Liver (tissue), 9 donors: ENCODE results near the gene C16orf74. TPM values are rescaled to one million over a fixed set of nuclear protein-coding genes. Genes with fewer than 3 reads are reported as not detected.

Source experiments
- DNase-seq: peaks from one replicate; pipeline ENCODE4 v3.0.0-alpha.2; 2017; ENCODE audit warnings: low spot score
- H3K27ac ChIP-seq, 2 donors: one replicate each; pipeline ENCODE4 v1.7.0; 2013; ENCODE audit warnings: inconsistent platforms in 2 of 2, low read length in 2 of 2, control low read depth in 1 of 2, low read depth in 1 of 2, mild to moderate bottlenecking in 1 of 2
- H3K27me3 ChIP-seq, 4 donors: one replicate each; pipeline versions ENCODE4 v1.6.1 to v1.7.0; 2013; ENCODE audit warnings: low read length in 3 of 4, inconsistent platforms in 1 of 4, mild to moderate bottlenecking in 1 of 4, moderate library complexity in 1 of 4; ENCODE audit not compliant: control insufficient read depth in 4 of 4, insufficient read depth in 4 of 4
- H3K36me3 ChIP-seq, 4 donors: one replicate each; pipeline versions ENCODE4 v1.6.1 to v1.7.0; 2013; ENCODE audit warnings: low read length in 3 of 4, mild to moderate bottlenecking in 3 of 4, low read depth in 1 of 4, moderate library complexity in 1 of 4; ENCODE audit not compliant: control insufficient read depth in 4 of 4, insufficient read depth in 3 of 4
- H3K4me1 ChIP-seq, 4 donors: one replicate each; pipeline versions ENCODE4 v1.6.1 to v1.7.0; 2013; ENCODE audit warnings: low read length in 3 of 4, mild to moderate bottlenecking in 3 of 4, moderate library complexity in 1 of 4; ENCODE audit not compliant: control insufficient read depth in 4 of 4, insufficient read depth in 4 of 4
- H3K4me3 ChIP-seq, 3 donors: one replicate each; pipeline versions ENCODE4 v1.6.1 to v1.7.0; 2013; ENCODE audit warnings: low read length in 3 of 3, control low read depth in 1 of 3, low read depth in 1 of 3, mild to moderate bottlenecking in 1 of 3
- H3K9ac ChIP-seq, 2 donors: one replicate each; pipeline ENCODE4 v1.7.0; 2013; ENCODE audit warnings: low read length in 2 of 2, mild to moderate bottlenecking in 2 of 2, moderate library complexity in 2 of 2, control low read depth in 1 of 2, low read depth in 1 of 2
- H3K9me3 ChIP-seq, 4 donors: one replicate each; pipeline versions ENCODE4 v1.6.1 to v1.7.0; 2013; ENCODE audit warnings: low read length in 3 of 4; ENCODE audit not compliant: control insufficient read depth in 4 of 4
- EGR1 ChIP-seq, 2 donors: IDR thresholded peaks; 2 replicates each; pipeline ENCODE4 v1.6.1; 2016 to 2018; ENCODE audit warnings: antibody characterized with exemption in 2 of 2, low read depth in 2 of 2
- FOXA1 ChIP-seq: IDR thresholded peaks from 2 replicates; pipeline ENCODE4 v1.6.1; 2016; ENCODE audit warnings: antibody characterized with exemption
- FOXA2 ChIP-seq: IDR thresholded peaks from 2 replicates; pipeline ENCODE4 v1.6.1; 2016; ENCODE audit warnings: antibody characterized with exemption
- GABPA ChIP-seq, 2 donors: IDR thresholded peaks in 1 of 2; conservative IDR thresholded peaks in 1 of 2; 2 replicates each; pipeline ENCODE4 v1.6.1; 2016; ENCODE audit warnings: antibody characterized with exemption in 2 of 2, mild to moderate bottlenecking in 1 of 2, moderate library complexity in 1 of 2
- HNF4A ChIP-seq, 2 donors: conservative IDR thresholded peaks; 2 replicates each; pipeline ENCODE4 v1.6.1; 2016; ENCODE audit warnings: antibody characterized with exemption in 2 of 2, mild to moderate bottlenecking in 2 of 2
- HNF4G ChIP-seq: IDR thresholded peaks from 2 replicates; pipeline ENCODE4 v1.6.1; 2016; ENCODE audit warnings: antibody characterized with exemption
- JUND ChIP-seq, 2 donors: IDR thresholded peaks; 2 replicates each; pipeline ENCODE4 v1.6.1; 2016; ENCODE audit warnings: antibody characterized with exemption in 2 of 2
- NR2F2 ChIP-seq: IDR thresholded peaks from 2 replicates; pipeline ENCODE4 v1.6.1; 2016; ENCODE audit warnings: antibody characterized with exemption
- RAD21 ChIP-seq, 2 donors: IDR thresholded peaks; 2 replicates each; pipeline ENCODE4 v1.6.1; 2016; ENCODE audit warnings: antibody characterized with exemption in 2 of 2, mild to moderate bottlenecking in 2 of 2
- RXRA ChIP-seq, 2 donors: IDR thresholded peaks; 2 replicates each; pipeline ENCODE4 v1.6.1; 2017 to 2018; ENCODE audit warnings: antibody characterized with exemption in 2 of 2, mild to moderate bottlenecking in 1 of 2
- SP1 ChIP-seq: IDR thresholded peaks from 2 replicates; pipeline ENCODE4 v1.6.1; 2018; ENCODE audit warnings: antibody characterized with exemption, mild to moderate bottlenecking
- TAF1 ChIP-seq: conservative IDR thresholded peaks from 2 replicates; pipeline ENCODE4 v1.6.1; 2016; ENCODE audit warnings: antibody characterized with exemption, mild to moderate bottlenecking
- YY1 ChIP-seq: IDR thresholded peaks from 2 replicates; pipeline ENCODE4 v1.6.1; 2016; ENCODE audit warnings: antibody characterized with exemption, mild to moderate bottlenecking
- WGBS: extraction: QIAGEN DNeasy Blood & Tissue Kit; methylation state at CpG from one replicate; pipeline ENCODE4 v1.1.7; 2013; 5-methylcytosine and 5-hydroxymethylcytosine counted together
- polyA plus RNA-seq, 2 donors: library from polyadenylated mRNA; stranded (reverse) in 1 of 2; unstranded in 1 of 2; fragments of 200-250 nt in 1 of 2; fragments of >200 nt in 1 of 2; fragmentation: Nextera tagmentation in 1 of 2; extraction: Ambion mirVana in 1 of 2; gene quantifications; one replicate each; pipeline versions ENCODE4 v1.2.1 to v1.2.3, GENCODE V29; 2013 to 2015
- total RNA-seq, 2 donors: library from RNA; depleted of rRNA; stranded (reverse); fragments of >200 nt; gene quantifications; one replicate each; pipeline ENCODE4 v1.2.3, GENCODE V29; 2014
- TF ChIP-seq, protein P1 (sequence below): fragments of 150-350 bp; IDR thresholded peaks from 2 replicates; pipeline ENCODE4 v1.5.1; 2017; ENCODE audit warnings: improper control_type of control experiment, low read depth, low read length; ENCODE audit not compliant: missing input control
- TF ChIP-seq, protein P2 (sequence below): IDR thresholded peaks from 2 replicates; pipeline ENCODE4 v1.6.1; 2016; ENCODE audit warnings: antibody characterized with exemption
- TF ChIP-seq, protein P3 (sequence below): IDR thresholded peaks from 2 replicates; pipeline ENCODE4 v1.6.1; 2016; ENCODE audit warnings: antibody characterized with exemption, mild to moderate bottlenecking
- TF ChIP-seq, protein P4 (sequence below): IDR thresholded peaks from 2 replicates; pipeline ENCODE4 v1.6.1; 2016; ENCODE audit warnings: antibody characterized with exemption
- TF ChIP-seq, protein P5 (sequence below): IDR thresholded peaks from 2 replicates; pipeline ENCODE4 v1.6.1; 2016; ENCODE audit warnings: antibody characterized with exemption
- donor health status: healthy.
- donor health status: healthy.
- donor health status: healthy.
- donor health status: healthy.
- donor health status: healthy.

C16orf74 gene
- total and polyA plus RNA-seq, 4 donors: 0.37 to 0.75 (median 0.43) TPM

DNA sequence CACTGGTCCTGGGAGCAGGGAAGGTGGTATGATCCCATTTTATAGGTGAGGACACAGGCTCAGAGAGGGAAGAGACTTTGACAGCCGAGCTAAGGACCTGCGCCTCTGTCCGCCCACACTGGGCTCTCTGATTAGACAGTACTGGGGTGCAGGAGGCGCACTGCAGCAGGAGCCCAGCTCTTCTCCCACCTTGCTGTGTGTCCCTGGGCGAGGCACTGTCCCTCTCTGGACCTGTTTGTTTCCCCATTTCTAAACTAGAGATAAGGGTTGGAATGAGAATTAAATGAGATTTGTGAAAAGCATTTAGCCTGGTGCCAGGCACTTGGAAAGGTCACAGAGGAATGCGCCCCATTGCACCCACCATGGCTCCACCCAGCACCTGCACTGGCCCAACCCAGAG lies 42.6 kb downstream of the C16orf74 start:
- WGBS: 96% methylated on average over 6 of the region's 6 CpGs
- TF ChIP-seq, protein P1, sequence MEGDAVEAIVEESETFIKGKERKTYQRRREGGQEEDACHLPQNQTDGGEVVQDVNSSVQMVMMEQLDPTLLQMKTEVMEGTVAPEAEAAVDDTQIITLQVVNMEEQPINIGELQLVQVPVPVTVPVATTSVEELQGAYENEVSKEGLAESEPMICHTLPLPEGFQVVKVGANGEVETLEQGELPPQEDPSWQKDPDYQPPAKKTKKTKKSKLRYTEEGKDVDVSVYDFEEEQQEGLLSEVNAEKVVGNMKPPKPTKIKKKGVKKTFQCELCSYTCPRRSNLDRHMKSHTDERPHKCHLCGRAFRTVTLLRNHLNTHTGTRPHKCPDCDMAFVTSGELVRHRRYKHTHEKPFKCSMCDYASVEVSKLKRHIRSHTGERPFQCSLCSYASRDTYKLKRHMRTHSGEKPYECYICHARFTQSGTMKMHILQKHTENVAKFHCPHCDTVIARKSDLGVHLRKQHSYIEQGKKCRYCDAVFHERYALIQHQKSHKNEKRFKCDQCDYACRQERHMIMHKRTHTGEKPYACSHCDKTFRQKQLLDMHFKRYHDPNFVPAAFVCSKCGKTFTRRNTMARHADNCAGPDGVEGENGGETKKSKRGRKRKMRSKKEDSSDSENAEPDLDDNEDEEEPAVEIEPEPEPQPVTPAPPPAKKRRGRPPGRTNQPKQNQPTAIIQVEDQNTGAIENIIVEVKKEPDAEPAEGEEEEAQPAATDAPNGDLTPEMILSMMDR: no peak
- TF ChIP-seq TAF1: no peak
- TF ChIP-seq FOXA1: no peak
- no peak for TF ChIP-seq GABPA (IDR thresholded peaks at IDR 0.05 in 1 of 2, conservative IDR thresholded peaks at IDR 0.05 in 1 of 2)
- TF ChIP-seq HNF4A (conservative IDR thresholded peaks at IDR 0.05): no peak
- no peak for TF ChIP-seq FOXA2
- no peak for TF ChIP-seq EGR1 (IDR thresholded peaks at IDR 0.05; ENCODE audit: low read depth in 2 of 2)
- no peak for TF ChIP-seq YY1
- TF ChIP-seq JUND (IDR thresholded peaks at IDR 0.05): no peak
- TF ChIP-seq, protein P2, sequence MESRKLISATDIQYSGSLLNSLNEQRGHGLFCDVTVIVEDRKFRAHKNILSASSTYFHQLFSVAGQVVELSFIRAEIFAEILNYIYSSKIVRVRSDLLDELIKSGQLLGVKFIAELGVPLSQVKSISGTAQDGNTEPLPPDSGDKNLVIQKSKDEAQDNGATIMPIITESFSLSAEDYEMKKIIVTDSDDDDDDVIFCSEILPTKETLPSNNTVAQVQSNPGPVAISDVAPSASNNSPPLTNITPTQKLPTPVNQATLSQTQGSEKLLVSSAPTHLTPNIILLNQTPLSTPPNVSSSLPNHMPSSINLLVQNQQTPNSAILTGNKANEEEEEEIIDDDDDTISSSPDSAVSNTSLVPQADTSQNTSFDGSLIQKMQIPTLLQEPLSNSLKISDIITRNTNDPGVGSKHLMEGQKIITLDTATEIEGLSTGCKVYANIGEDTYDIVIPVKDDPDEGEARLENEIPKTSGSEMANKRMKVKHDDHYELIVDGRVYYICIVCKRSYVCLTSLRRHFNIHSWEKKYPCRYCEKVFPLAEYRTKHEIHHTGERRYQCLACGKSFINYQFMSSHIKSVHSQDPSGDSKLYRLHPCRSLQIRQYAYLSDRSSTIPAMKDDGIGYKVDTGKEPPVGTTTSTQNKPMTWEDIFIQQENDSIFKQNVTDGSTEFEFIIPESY: no peak
- TF ChIP-seq, protein P3, sequence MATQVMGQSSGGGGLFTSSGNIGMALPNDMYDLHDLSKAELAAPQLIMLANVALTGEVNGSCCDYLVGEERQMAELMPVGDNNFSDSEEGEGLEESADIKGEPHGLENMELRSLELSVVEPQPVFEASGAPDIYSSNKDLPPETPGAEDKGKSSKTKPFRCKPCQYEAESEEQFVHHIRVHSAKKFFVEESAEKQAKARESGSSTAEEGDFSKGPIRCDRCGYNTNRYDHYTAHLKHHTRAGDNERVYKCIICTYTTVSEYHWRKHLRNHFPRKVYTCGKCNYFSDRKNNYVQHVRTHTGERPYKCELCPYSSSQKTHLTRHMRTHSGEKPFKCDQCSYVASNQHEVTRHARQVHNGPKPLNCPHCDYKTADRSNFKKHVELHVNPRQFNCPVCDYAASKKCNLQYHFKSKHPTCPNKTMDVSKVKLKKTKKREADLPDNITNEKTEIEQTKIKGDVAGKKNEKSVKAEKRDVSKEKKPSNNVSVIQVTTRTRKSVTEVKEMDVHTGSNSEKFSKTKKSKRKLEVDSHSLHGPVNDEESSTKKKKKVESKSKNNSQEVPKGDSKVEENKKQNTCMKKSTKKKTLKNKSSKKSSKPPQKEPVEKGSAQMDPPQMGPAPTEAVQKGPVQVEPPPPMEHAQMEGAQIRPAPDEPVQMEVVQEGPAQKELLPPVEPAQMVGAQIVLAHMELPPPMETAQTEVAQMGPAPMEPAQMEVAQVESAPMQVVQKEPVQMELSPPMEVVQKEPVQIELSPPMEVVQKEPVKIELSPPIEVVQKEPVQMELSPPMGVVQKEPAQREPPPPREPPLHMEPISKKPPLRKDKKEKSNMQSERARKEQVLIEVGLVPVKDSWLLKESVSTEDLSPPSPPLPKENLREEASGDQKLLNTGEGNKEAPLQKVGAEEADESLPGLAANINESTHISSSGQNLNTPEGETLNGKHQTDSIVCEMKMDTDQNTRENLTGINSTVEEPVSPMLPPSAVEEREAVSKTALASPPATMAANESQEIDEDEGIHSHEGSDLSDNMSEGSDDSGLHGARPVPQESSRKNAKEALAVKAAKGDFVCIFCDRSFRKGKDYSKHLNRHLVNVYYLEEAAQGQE: no peak
- TF ChIP-seq, protein P4, sequence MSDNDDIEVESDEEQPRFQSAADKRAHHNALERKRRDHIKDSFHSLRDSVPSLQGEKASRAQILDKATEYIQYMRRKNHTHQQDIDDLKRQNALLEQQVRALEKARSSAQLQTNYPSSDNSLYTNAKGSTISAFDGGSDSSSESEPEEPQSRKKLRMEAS: no peak
- TF ChIP-seq RXRA (IDR thresholded peaks at IDR 0.05): no peak
- no peak for TF ChIP-seq SP1
- TF ChIP-seq NR2F2: no peak
- TF ChIP-seq, protein P5, sequence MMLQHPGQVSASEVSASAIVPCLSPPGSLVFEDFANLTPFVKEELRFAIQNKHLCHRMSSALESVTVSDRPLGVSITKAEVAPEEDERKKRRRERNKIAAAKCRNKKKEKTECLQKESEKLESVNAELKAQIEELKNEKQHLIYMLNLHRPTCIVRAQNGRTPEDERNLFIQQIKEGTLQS: no peak
- TF ChIP-seq RAD21 (IDR thresholded peaks at IDR 0.05): no peak
- no peak for TF ChIP-seq HNF4G
- DNase-seq: no peak

More for the DNA sequence above, 42.6 kb downstream of the C16orf74 start:
- H3K4me1 ChIP-seq: no peaks in the 10 kb centered on the region
- no peak overlapping the region for H3K9ac ChIP-seq
- no peak overlapping the region for H3K27ac ChIP-seq
- H3K4me3 ChIP-seq: no peak overlapping the region
- H3K9me3 ChIP-seq: peaks cover 0 to 5% (median 0%) of the 10 kb centered on the region in 4 donors
- H3K27me3 ChIP-seq: no peaks in the 10 kb centered on the region
- H3K36me3 ChIP-seq: no peaks in the 10 kb centered on the region
